Measurements from ENCODE around the gene GSAP.

GRCh38 chr7:77339726-77340125 lies 76.4 kb downstream of the GSAP start:
- TF ChIP-seq CTCF (IDR thresholded peaks at IDR 0.05) (no peak), JUN (CRISPR knock-in tag; IDR thresholded peaks at IDR 0.05) (no peak), GTF2I (CRISPR knock-in tag; conservative IDR thresholded peaks at IDR 0.05) (no peak), ETV6 (CRISPR knock-in tag; IDR thresholded peaks at IDR 0.05) (no peak), CREB1 (CRISPR knock-in tag; IDR thresholded peaks at IDR 0.05) (no peak), SP1 (CRISPR knock-in tag; conservative IDR thresholded peaks at IDR 0.05) (no peak), ATF3 (CRISPR knock-in tag; conservative IDR thresholded peaks at IDR 0.05) (no peak)
- TF ChIP-seq, protein P1, sequence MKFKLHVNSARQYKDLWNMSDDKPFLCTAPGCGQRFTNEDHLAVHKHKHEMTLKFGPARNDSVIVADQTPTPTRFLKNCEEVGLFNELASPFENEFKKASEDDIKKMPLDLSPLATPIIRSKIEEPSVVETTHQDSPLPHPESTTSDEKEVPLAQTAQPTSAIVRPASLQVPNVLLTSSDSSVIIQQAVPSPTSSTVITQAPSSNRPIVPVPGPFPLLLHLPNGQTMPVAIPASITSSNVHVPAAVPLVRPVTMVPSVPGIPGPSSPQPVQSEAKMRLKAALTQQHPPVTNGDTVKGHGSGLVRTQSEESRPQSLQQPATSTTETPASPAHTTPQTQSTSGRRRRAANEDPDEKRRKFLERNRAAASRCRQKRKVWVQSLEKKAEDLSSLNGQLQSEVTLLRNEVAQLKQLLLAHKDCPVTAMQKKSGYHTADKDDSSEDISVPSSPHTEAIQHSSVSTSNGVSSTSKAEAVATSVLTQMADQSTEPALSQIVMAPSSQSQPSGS (CRISPR knock-in tag; IDR thresholded peaks at IDR 0.05; ENCODE audit: borderline replicate concordance, low read depth) = no peak
